ENCODE data around the gene LNX2. TPM values are rescaled to one million over a fixed set of nuclear protein-coding genes. Genes with fewer than 3 reads are reported as not detected.

The LNX2 gene
- polyA plus RNA-seq, 3 donors, result 10.7 to 13.7 (median 12.4) TPM

DNA sequence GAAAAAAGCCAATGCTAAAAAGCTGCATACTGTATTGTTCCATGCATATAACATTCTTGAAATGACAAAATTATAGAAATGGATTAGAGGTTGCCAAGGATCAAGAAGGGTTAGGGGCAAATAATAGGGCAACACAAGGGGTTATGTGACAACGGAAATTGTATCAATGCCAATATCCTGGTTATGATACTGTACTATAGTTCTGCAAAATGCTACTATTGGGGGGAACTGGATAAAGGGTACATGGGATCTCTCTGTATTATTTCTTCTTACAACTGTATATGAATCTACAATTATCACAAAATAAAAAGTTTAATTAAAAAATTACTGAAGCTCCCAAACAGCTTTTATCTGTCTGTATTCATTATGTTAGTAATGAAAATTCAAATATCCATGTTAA lies 31.9 kb downstream of the LNX2 start:
- DNase-seq (ENCODE audit: extremely low read depth in 1 of 11, low read depth in 9 of 11, low spot score in 4 of 11), result no peak

DNA sequence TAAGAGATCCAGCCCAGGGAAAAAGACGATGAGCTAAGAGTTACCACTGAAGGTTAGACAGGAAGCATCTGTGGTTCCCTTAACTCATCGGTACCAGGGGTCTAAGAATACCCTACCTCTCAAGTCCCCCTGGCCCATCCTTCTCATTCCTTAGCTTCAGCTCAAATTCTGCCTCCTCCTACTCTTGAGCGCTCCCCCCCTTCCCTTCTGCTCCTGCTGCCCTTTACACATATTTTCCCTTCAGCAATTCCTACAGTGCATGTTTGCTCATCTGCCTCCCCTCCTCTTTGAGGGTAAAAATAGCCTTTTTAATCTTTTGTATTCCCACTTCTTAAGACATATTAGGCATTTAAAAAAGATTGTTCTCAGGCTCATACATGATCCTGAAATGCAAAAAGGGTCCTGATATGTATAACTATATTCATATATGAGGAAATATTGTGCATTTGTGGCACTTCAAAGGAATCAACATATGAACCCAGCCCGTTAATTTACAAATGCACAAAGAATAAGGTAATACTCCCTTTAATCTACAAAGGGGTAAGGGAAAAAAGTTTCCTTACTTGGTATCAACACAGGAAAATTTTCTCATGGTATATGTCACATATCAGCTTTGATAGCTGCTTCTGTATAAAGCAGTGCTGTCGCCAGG lies 33.1 kb downstream of the LNX2 start:
- no peak for DNase-seq (ENCODE audit: extremely low read depth in 1 of 11, low read depth in 9 of 11, low spot score in 4 of 11)

DNA sequence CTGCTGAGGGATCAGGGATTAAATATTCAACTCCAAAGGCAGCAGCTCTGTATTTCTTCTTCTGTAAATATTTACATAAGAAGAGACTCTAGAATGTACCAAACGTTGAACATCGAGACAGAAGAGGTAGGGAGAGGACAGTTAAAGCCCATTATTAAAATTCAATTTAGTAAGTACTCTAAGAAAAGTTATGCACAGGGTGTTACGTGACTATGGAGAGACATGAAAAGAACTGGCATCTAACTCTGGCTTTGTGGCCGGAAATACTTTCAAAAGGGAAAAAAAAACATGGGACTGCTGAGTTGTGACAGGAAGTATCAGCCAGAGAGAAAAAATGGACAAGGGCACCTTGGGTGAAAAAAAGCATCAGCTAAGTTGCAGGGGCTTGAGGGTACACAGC lies 36.7 kb downstream of the LNX2 start:
- no peak for DNase-seq (ENCODE audit: extremely low read depth in 1 of 11, low read depth in 9 of 11, low spot score in 4 of 11)

DNA sequence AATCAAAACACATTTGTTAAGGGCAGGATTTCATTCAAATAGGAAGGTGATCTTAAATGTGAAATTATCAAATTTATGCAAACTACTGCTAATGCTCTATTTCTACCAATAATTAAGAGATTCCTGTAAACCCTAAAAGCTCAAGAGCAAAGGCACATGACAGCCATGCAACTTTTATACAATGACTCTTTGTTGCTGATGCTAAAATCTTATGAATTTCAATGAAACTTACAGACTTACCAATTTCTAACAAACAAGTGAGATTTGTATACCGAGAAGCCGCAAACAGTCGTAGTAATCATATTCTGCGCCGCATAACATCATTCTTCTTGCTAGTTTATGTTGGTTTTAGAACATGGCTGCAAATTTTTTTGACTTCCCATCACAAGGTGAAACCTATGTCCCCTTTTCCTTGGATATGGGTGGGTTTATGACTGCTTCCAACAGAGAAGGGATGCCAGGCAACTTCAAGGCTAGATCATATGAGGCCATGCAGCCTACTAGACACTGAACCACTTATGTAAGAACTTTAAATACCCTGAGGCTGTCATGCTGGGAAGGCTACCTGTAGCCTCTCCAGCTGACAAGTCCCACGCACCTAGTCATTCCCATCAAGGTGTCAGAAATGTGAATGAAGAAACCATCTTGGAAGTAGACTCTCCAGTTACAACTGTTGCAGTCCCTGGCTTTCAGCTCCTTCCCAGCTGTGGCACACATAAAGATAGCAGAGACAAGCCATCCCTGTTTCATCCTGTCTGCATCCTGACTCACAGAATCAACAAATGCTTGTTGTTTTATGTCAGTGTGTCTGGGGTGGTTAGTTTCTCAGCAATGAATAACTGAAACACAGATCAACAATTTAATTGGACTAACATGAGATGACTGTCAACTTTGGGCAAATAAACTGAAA lies 42.0 kb downstream of the LNX2 start:
- DNase-seq (ENCODE audit: extremely low read depth in 1 of 11, low read depth in 9 of 11, low spot score in 4 of 11), result no peak

DNA sequence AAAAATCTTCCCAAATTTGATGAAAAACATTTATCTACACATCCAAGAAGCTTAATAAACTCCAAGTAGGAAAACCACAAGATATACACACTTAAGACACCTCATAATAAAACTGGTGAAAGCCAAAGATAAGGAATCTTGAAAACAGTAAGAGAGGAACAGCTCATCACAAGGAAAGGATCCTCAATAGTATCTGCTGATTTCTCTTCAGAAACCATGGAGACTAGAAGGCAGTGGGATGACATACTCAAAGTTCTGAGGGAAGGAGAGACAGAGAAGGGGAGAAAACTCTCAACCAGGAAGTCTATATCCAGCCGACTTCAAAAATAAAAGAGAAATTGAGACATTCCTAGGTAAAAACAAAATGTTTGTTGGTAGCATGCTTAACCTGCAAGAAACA lies 45.7 kb downstream of the LNX2 start:
- DNase-seq (ENCODE audit: extremely low read depth in 1 of 11, low read depth in 9 of 11, low spot score in 4 of 11), result no peak

DNA sequence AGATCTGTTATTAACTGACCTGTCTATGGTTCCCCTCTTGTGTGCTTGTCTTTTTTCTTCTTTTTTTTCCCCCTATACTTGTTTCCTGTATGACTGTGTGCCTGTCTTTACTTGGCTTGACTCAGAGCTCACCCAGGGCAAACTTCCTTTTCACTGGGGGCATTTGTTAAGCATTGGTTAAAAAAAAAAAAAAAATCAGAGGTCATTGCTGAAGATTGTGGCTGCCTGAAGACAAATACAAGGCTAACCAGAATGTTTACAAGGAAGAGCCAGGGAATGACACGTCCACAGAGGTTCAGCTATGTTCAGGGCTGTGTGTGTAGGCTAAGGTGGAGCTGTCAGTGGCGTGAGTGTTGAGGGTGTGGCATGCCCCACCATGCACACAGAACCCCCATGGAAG lies 47.1 kb downstream of the LNX2 start:
- no peak for DNase-seq (ENCODE audit: extremely low read depth in 1 of 11, low read depth in 9 of 11, low spot score in 4 of 11)

DNA sequence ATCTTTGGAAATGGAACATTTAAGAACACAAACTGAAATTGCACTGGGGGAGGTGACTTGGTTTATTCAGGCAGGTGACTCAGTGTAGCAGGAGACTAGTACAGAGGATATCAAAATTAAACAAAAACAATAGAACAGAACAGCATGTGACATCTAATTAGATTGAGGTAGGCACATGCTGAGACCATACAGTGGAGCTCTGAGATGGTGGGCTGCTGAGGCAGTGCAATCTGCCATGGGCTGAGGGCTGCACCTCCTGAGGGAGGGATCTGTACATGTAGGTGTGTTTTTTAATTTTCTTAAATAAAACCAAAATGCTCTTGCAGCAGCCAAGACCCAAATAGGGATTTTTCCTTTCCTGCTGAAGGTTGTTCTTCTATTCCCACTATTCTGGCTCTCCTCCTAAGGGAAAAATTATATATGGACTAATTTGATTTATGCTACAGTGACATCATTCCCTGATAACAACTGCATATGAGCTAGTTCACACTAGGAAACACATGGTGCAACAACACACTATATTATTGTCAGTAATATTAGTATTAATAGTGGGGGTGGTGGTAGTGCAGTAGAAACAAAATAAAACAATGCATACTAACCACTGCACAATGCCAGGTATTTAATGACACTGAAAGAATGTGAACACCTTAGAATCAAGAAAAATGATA lies 48.0 kb downstream of the LNX2 start:
- no peak for DNase-seq (ENCODE audit: extremely low read depth in 1 of 11, low read depth in 9 of 11, low spot score in 4 of 11)

DNA sequence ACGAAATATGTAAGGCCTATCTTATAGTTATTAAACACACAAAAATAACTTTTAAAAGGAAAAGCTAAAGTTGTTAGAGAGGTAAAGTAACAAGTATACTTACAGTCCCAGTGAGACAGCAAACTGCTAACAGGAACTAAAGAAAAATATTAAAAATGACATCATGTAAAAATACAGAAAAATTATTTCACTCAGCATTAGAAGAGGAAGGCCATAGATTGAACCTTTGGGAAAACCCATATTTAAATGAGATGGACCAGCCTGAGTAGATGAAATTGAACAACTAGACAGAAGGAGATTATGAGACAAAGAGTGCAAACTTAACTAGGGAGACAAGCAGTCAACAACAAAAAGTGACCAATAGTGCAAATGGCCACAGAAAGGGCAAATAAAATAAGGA lies 49.4 kb downstream of the LNX2 start:
- DNase-seq (ENCODE audit: extremely low read depth in 1 of 11, low read depth in 9 of 11, low spot score in 4 of 11), result no peak

DNA sequence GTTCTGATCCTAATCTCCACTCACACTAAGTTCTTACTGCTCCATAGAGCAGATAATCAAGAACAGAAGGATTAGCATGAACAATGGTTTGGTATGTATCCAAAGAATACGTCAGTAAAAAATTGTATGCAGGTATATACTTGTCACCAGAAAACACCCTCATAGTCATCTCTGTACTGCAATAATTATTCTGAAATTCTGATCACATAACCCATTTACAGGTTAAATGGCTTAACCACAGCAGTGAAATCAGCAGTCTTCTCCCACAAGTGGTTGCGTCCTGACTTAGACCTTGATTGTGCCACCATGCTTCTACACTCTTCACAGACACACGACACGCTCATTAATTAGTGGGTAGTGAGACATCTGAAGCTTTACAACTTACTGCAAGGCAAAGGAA lies 50.9 kb downstream of the LNX2 start:
- no peak for DNase-seq (ENCODE audit: extremely low read depth in 1 of 11, low read depth in 9 of 11, low spot score in 4 of 11)

DNA sequence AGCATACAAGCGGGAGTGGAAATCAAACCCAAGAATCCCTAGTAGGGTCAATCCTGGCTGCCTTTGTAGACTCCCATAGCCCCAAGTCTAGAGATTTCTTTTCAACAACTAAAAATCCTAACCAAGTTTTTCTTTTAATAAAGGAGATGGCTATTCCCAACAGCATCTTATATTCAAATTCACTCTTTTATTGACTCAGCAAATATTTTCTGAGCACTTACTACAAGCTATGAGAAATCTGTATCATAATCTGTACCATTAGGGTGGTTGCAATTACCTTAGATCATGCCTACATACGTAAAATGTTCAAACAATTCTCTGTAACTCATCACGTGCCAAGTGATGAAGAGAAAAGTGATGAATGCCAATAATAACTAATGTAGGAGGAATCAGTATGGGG lies 54.5 kb downstream of the LNX2 start:
- no peak for DNase-seq (ENCODE audit: extremely low read depth in 1 of 11, low read depth in 9 of 11, low spot score in 4 of 11)

DNA sequence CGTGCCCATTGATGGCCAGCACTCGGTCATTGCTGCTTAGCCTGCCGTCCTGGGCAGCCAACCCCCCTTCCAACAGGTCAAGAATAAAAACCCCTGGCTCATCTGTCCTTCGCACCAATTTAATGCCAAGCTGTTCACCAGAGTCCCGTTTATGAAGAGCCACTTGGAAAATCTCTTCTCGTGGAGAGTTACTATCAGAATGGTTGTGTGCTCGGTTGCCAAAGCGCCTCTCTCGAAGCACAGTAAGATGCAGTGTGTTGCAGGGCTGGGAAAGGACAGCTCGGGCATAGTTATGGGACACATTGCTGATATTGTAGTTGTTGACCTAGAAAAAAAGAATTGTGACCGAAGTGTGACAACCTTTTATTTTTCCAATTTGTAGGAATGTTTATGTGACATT lies 57.9 kb downstream of the LNX2 start:
- no peak for DNase-seq (ENCODE audit: extremely low read depth in 1 of 11, low read depth in 9 of 11, low spot score in 4 of 11)

DNA sequence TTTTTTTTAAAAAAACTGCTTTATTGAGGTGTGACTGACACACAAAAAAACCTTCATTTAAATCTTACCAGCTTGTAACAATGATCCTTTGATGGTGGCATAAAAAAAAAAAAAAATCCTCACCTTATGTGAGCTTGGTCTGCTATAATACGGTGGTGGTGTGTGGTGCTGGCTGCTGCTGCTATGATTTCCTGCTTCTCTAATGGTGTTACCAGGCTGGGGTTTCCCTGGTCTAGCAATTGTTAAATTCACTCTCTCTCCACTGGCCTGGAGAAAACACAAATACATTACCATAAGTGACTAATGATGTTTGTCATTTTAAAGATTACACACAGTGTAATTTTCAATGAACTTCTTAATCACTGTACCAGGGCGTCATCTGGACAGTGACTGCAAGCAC lies 60.6 kb downstream of the LNX2 start:
- no peak for DNase-seq (ENCODE audit: extremely low read depth in 1 of 11, low read depth in 9 of 11, low spot score in 4 of 11)

DNA sequence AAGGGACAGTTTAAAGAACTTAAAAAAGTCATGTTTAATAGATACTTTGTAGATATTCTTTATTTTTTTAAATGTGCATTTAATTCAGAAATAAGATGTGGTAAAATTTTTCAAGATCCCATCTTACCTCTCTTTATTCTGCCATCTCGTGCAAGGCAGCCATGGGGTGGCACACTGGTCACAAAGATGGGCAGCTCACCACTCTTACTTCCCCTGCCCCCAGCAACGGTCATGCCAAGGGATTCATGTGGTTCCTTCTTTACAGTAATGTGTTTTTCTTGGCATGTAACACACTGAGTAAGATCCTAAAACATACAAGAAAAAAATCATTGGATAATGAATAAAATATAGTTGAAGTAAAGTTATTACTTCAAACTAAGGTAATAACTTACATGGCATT lies 64.2 kb downstream of the LNX2 start:
- no peak for DNase-seq (ENCODE audit: extremely low read depth in 1 of 11, low read depth in 9 of 11, low spot score in 4 of 11)

DNA sequence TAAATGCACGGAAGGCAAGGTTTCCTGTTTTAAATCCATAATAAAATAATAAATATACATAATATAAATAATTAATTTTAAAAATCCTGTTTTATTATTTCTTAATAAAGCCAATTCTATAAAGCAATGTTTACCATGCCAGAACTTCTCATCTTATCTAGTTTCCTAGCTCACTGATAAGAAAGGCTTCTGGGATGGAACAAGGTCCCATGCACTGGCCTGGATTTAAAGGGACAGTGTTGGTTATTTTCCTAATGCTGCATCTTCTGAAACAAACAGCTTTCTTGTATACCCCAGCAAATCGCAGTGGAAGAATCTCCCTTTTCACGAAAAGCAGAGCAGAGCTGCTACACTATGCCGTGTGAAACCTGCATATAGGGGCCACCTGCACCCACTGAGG lies 68.8 kb downstream of the LNX2 start:
- DNase-seq (ENCODE audit: extremely low read depth in 1 of 11, low read depth in 9 of 11, low spot score in 4 of 11), result no peak

DNA sequence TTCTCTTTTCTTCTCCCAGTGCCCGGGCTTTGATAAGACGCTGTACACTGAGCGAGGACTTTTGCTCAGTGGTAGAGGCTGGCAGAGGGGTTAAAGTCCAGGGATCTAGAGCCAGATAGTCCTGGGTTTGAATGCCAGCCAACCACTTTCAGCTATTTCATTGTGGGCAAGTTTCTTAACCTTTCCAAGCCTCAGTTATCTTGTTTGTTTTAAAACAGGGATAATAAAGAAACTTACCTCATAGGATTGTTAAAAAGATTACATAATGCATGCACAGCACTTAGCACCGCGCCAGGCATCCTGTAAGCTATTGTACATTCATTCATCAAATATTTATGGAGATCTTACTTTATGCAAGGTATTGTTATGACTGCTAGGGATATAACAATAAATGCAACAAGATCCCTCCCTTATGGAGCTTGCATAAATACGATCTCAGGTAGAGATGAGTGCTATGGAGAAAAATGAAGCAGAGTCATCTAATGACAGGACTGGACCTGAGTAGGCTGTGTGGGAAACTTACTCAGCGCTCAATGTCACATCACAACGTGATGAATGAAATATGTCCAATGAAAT lies 70.8 kb downstream of the LNX2 start:
- DNase-seq (ENCODE audit: extremely low read depth in 1 of 11, low read depth in 9 of 11, low spot score in 4 of 11), result no peak

DNA sequence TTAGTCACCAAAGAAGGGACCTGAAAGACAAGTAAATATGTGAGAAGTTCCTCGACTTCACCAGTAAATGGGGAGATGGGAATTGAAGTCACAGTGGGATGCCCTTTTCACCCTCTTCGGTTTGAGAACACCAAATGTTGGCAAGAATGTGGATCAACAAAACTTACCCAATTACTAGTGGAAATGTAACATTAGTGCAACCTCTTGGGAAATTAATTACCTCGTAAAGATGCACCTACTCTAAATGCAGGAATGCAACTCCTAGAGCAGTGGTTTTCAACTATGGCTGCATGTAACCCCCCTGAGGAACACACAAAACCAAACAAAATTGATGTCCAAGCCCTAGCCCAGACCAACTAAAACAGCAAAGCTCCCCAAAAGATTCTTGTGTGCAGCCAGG lies 78.1 kb downstream of the LNX2 start:
- no peak for DNase-seq (ENCODE audit: extremely low read depth in 1 of 11, low read depth in 9 of 11, low spot score in 4 of 11)

DNA sequence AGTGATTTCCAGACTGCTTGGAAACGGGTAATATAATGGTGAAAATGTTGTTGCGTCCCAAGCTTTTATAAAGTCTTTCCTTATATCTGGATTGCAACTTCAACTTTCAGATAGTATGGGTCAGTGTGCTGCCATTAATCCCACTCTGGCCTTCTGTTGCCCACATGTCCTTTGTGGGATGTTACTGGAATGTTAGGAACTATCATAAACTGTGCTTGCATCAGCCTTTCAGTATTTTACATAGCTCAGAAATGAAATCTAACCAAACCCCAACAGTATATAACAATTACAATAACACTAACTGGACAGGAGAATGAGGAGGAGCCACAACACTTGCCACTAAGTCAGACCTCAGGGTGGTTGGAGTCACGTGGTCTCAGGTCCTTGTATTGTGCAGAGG lies 78.9 kb downstream of the LNX2 start:
- no peak for DNase-seq (ENCODE audit: extremely low read depth in 1 of 11, low read depth in 9 of 11, low spot score in 4 of 11)

DNA sequence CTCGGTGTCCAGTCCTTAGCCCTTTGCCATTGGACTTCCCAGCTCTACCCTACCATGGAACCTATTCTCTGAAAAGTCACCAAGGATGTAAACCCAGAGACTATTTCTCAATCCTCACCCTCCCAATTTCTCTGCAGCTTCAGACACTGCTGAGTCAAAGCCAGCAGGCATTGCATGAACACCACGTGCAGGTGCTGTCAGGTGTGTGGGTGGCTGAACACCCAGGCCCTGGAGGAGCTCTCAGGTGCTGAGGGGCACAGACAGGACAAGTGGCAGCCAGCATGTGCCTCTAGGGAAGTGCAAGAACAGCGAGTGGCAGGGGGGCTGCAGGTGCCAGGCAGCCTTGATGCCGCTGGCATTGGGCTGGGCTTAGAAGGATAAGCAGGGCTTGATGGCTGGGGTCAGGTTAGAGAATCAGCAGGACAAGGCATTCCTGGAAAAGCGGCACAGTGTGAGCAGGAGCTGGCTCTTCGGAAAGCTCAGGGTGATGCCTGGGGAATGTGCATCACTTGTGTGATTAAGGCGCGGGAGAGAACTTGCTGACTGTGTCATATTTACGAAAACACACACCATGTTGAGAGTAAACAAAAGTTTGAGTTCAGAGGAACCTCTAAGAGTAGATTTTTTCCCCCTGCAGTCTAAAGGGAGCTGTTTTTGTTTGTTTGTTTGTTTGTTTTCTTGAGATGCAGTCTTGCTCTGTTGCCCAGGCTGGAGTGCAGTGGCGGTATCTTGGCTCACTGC lies 83.8 kb downstream of the LNX2 start:
- no peak for DNase-seq (ENCODE audit: extremely low read depth in 1 of 11, low read depth in 9 of 11, low spot score in 4 of 11)

DNA sequence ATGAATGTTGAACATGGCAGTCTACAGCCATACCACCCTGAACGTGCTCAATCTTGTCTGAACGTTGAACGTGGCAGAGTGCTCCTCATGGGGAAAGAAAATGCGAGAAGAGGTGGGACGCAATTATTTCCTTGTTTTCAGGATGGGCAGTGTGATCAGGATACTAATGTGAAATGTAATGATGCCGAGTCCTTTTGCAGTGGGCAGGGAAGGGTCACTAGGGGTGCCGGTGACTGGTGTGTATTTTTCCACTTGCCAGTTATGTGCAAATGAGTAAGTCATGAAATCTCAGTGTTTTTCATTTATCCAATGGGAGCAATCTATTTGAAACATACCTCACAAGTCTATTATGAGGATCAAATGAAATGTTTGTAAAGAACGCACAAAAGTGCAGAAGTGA lies 84.8 kb downstream of the LNX2 start:
- DNase-seq (ENCODE audit: extremely low read depth in 1 of 11, low read depth in 9 of 11, low spot score in 4 of 11), result no peak
